Measurements from ENCODE around the gene CASZ1.
A peak's percentile ranks its signal among the peaks of the same experiment; 100 is the strongest.

The CASZ1 gene

DNA sequence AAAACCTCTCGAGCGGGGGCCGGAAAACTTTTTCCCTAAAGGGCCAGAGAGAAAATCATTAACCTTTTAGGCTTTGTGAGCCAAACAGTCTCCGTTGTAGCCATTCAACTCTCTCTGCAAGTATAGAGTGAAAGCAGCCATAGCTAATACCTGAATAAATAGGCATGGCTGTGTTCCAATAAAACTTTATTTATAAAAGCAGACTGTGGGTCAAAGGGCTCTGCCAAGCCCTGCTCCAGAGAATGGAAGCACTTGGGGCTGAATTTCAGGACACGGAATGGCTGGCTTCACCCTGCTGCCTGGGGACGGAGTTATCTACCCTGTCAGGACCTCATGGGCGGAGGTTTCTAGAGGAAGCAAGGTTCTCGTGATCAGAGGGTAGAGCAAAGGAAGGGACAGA lies 92.7 kb downstream of the CASZ1 start:
- DNase-seq: no peak

DNA sequence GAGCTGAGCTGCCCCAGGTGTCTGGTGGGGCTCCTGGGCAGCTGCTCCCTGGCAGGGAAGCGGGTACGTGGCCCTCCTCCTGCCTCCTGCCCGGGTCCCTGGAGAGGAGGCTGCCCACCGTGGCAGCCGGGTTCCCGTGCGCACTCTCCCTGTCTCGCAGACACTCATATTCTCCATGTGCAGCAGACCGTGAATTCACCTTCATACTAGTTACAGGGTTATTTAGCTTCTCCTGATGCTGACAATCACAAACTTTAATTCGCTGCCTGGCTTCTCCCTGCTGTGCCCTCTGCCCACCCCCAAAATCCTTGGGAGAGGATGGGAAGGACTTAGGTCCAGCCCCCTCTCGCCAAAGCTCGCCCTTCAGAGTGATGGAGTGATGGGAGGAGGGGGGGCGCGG lies 95.3 kb downstream of the CASZ1 start:
- DNase-seq: no peak

DNA sequence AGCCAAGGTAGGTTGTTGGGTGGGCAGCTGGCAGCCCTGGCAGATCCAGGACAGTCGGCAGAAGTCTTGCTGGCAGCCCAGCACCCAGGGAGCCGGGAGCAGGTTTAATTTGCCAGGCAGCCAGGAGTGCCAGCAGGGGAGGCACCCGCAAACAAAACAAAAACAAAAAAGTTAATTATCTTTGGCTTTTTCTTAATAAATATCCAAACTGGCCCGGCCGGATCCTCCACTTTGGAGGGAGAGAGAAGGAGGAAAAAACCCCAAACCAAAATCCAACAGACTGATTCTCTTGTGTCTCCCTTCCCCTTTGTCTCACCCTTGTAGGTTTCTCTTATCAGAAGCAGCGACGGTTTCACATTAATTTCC lies 97.0 kb downstream of the CASZ1 start:
- no peak for DNase-seq

DNA sequence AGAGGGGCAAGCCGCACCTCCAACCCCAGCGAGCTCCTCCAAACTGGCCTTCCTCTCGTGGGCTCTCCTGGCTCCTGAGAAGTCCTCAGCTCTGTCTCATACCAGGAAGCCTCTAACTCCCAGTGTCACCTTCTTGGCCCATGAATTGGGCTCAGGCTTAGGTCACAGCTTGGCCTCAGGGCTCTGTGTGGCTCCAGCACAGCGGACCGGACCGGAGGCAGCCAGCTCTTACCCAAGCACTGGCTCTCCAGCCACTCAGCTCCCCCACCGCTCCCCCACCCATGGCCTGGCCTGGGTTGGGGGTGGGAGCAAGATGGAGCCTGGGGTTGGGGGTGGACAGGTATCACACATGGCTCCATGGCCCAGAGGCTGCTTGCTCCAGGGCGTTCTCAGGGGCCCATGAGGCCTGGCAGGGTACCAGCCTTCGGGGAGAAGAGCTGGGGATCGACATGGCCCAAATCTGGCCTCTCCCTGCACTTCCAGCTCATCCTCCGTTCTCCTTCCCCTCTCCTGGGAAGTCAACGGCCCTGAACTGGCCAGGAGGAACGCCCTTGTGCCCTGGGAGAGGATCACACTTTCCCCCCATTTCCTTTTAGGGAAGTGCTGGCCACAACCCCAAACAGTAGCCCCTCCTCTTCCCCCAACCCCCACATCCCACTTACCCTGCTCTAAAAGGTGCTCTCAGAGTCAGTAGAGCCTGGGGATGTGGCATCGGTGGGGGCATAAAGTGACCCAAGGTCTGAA lies 97.5 kb downstream of the CASZ1 start:
- no peak for DNase-seq

DNA sequence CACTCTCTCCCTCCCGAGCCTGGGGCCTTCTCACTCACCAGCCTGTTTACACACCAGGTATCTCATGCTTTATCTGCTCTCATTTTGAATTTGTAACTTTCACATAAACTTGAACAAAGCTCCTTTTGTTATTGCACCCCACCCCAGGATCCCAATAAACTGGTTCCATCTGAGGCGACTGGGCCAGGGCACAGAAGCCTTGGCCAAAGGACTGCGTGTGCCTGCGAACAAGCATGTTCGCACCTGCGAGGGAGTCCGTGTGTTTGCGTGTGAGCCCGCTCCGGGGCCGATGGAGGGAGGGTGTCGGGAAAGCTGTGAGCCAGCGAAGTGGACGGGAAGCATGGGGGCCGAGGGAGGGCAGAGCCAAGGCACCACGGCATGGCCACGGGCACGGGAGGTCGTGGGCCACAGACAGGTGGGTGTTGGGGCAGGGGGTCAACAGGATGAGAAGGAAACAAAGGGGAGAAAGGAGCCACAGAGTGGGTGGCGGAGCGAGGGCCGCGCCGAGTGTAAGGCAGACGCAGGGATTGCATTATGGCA lies 98.8 kb downstream of the CASZ1 start:
- DNase-seq: no peak

DNA sequence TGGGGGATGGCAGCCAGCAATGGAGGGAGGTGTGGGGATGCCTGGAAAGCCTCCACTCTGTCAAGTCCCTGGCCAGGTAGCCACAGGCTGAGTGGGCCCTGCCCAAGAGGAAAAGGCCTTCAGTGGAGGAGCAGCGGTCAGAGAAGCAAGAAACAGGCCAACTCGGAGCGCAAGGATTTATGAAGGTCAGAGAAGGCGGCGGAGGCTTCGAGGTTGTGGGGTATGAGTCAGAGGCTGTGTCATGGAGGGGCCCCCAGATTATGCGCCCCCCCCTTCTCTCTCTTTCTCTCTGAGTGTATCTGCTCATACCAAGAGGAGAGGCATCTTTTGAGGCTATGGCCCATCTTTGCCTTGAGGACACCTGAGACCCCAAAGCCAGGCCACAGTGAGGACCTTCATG lies 99.5 kb downstream of the CASZ1 start:
- no peak for DNase-seq

DNA sequence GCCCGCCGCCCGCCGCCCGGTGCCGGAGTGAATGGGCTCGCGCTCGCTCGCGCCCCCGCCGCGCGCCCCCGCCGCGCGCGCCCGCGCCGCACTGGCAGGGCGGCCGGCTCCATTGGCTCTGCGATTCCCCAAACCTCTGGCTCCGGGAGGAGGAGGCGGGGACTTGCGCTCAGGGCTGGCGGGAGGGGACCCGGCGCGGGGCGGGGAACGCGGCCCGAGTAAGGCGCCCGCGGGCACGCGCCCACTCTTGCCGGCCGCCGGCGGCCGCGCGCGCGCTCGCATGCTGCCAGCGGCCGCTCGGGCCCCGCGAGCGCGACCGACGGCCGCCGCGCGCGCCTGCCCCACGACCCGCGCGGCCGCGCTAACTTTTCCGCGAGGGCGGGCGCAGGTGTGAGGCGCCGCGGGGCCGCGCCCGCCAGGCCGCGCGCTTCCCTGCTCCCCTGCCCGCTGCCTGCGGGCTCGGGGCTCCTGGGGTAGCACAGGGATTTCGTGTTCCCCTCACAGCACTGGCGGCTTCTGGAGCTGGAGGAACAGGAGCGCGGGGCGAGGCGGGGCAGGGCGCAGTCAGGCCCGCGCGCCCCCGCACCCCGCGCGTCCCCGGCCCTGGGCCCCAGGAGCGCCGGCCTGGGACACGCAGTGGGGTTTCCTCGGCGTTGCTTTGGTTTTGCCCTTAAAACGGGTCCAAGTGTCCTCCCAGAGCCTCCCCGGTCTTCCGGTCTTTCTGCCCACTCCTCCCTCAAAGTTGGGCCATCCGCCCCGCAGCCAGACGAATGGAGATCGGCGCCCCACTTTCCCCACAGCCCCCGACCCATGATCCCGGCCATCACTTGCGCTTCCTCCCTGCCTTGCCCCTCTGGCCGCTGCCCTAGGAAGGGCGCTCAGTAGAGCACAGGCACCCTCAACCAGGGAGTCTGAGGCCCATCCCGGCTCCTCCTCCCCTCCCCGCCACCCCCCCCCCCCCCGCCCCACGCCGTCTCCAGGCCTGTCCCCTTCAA lies 101.5 kb downstream of the CASZ1 start:
- DNase-seq: peak; percentile 80 to 92

DNA sequence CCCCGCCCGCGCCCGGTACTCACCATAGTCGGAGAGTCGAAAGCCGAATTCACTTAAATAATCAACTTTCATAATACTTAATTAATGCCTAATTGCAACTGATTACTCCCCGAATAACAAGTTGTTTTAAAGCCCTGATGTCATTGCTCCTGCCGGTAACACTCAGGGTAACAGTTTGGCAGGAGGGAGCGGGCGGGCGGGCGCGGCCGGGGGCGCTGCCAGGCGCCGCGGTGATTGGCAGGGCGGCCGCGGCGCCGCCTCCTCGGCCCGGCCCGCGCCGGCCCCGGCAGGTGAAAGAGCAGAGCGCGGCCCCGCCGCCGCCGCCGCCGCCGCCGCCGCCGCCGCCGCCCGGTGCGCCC lies 102.2 kb downstream of the CASZ1 start:
- DNase-seq: peak in 1 of 2 experiments; percentile 68

DNA sequence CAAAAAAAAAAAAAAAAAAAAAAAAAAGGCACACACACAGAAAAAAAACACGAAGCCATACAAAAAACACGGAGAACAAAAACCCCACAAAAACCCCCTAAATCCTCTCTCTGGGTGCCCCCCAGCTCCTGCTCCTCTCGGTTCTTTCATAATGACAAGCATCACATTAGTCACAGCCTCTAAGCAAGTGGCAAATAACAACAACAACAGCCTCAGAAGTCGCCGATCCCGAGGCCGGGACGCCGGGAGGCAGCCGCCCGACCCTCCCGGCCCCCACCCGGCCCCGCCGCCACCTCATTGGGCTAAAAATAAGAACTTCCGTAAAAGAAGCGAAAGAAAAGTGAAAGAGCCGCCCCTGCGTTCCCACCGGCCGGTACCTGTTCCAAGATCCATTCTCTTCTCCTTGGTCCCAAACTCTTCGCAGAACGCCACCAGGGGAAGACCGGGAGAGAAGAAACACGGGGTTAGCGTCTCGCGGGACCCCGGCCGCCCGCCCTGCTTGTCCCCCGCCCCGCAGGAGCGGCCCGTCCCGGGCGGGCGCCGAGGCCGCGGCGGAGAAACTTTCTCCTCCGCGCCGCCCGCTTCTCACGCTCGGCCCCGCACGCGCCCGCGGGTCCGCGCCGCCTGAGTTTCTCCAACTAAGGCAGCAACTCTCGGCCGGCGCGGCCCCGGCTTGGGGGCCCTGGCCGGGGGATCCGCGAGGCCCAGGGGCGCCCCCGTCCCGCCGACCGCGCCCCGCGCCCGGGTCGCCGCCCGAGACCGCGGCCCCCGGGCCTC lies 102.8 kb downstream of the CASZ1 start:
- peak in 1 of 2 experiments; percentile 35 for DNase-seq

DNA sequence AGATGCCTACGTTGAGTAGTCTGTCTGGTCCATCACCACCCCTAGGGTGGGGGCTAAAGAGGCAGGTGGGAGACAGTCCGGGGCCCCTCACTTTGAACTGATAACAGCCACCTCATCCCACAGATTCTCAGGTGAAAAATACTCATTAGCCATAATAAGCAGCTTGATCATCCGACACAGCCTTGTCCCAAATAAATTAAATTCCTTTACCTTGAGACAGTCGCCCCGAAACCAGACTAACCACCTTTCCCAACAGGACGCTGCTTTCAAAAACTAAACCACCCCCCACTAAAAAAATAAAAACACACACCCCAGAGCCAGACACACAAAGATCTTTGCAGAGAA lies 103.3 kb downstream of the CASZ1 start:
- no peak for DNase-seq

DNA sequence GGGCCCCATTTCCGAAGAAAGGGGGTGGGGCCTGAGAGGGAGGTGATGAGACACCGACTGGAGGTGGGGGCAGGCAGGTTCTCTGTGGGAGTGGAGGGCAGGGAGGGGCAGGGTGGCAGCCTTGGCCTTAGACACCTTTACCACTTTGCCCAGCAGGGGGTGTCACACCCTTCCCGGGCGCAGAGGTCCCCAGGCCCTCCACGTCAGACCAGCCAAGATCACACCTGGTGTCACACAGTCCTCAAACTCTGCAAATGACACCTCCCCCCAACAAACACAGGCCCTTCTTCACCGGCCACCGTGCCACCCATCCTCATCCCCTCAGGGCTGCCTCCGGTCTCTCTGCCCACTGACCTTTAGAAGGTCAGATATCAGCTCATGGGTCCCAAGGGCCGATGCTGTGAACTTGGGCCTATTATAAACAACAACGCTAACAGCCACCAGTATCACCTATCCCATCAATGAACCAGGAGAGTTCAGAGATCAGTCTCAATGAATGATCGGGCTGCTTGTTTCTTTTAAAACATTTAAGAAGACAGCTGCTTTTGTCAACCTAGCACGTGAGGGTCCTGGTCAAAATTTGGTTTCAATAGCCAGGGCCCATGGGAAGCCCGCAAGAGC lies 103.9 kb downstream of the CASZ1 start:
- no peak for DNase-seq

DNA sequence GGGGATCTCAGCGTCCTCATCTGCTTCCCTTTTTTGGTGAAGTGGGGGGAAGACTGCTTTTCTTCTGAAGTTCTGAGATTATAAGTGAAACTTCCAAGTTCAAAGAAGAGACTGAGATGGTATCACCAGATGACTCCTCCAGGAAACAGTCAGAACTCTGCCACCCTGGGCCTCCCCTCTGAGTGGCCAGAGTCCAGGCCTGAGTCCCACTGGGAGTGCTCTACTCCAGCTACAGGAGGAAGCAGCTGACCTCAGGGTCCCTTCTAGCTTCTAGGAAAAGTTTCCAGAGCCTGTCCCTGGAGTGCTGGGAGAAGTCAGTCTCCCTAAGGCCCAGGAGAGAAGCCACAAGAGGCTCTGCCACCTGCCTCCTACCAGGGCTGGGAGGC lies 104.7 kb downstream of the CASZ1 start:
- no peak for DNase-seq

DNA sequence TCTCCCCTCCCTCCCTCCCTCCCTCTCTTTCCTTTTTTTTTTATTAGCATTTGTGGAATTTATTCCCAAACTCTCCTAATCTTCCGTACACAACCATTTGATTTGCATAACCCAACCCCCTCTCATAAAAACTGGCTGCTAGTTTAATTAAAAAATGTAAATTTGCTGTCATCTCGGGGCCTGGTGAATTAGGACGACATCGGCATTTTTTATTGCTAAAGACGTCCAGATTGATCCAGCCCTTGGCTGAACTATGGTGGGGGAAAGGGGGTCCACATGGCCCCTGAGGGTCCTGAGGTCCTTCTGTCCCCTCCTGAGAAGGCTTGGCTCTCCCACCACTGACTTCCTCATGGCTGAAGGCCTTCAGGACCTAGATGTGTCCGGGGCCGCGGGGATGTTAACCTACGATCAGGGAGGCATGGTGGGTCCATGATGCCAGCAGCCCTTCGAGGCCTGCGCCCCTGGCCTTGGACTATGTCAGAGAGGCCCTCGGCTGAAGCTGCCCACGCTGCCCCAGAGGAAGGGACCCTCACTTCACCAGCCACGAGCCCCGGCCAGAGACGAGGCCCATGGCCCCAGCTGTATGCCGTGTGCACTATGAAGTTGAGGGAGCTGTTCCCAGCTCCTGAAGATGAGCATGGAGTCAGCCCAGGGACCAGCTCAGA lies 105.2 kb downstream of the CASZ1 start:
- no peak for DNase-seq

DNA sequence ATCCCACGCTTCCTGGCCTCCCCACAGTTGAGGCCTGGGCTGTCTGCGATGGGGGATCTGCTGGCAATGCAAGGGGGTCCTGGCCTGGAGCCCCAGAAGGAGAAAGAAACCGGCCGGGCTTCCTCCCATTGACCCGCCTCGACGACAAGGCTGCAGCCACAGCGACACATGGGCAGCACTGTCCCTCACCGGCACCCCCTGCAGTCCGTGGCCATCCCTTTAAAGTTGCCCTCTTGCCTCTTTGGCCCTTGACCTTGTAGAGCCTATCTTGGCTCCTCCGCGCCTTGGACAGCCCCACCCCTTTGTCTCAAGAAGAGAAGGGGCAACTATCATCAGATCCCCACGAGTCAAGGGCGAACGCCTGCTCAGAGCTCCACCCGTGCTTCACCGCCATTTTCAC lies 106.0 kb downstream of the CASZ1 start:
- no peak for DNase-seq

DNA sequence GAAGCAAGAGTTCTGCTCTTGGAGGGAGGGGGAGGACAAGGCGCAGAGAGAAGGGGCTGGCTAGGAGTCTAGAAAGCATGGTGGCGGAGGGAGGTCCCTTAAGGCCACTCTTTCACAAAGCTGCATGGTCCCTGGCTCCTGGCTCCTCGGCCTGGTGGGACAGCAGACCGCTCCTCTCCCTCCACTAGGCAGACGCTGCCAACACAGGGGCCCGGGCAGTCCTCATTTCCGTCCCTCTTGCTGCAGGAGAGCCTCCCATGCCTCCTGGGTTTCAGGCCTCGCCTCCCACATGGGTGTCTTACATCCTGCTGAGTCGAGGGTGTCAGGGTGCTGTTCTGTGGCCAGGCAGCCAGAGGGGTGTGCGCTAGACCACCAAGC lies 108.0 kb downstream of the CASZ1 start:
- DNase-seq: no peak

DNA sequence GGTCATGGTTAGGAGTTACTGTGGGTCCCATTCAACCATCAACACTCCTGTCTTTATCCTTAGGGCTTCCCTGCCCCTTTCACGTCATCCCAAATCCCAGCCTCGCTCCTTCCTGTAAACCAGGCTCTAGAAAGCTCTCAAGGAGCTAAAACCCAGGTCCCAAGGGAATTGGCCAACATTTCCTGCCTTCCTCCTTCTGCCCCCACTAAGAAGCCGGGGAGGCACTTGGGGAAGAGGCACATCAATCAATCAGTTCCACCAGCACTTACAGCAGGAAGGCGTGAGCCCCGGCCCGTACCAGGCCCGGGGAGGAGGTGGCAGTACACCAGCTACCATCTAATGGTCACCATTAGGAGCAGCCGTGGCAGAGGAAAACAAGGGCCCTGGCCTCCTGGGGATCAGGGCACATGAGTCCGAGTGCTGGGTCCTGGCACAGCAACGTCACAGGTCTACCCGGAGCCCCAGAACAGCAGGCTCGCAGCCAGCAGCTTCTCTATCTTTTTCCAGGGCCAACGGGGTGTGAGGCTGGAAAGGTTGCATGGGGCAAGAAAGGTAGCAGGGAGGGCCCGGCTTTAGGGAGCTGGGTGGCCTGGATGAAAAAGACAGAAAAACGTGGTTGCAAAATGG lies 108.6 kb downstream of the CASZ1 start:
- no peak for DNase-seq

DNA sequence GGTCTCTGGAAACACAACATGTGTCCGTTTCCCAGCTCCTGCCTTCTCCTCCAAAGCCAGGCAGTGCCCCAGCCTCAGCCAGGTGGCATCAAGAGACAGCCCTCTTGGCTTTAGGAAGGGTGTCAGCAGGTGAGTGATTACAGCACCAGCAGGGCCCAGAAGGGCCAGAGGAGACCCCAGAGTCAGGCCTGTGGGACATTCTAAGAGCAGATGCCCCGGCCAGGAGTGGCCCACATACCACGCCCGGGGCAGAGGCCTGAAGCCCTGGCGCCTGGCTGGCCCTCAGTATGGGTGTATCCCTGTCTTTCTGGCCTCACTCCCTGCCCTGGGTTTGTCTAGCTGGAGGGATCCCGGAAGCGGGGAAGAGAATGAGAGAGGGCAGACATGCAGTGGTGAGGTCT lies 109.2 kb downstream of the CASZ1 start:
- no peak for DNase-seq

DNA sequence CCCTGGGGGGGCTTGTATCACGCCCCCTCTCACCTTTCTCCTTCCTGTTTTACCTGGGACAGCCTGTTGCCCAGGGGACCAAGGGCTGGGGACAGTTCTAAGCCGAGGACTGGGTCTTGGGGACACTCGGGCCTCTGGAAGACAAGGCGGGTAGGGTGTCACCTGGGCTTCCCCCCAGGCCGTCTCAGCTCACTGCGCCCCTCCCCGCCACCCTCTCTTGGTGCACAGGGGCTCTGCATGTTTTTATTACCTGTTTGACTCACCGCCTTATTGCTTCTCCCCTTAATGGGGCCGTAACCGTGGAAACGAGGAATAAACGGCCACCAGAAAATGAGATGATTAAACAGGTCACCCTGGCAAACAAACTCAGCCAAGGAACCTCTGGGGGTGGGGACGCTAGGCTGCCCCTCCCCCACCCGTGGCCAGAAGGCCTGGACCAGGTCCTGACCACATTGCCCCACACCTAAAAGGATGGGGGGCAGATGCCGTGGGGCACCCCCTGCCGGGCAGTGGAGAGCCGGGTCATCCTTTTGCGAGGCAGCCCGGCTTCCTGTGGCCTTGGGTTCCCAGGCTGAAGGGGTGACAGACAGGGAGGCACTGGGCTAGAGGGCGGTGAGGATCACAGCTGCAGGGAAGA lies 109.9 kb downstream of the CASZ1 start:
- DNase-seq: no peak

DNA sequence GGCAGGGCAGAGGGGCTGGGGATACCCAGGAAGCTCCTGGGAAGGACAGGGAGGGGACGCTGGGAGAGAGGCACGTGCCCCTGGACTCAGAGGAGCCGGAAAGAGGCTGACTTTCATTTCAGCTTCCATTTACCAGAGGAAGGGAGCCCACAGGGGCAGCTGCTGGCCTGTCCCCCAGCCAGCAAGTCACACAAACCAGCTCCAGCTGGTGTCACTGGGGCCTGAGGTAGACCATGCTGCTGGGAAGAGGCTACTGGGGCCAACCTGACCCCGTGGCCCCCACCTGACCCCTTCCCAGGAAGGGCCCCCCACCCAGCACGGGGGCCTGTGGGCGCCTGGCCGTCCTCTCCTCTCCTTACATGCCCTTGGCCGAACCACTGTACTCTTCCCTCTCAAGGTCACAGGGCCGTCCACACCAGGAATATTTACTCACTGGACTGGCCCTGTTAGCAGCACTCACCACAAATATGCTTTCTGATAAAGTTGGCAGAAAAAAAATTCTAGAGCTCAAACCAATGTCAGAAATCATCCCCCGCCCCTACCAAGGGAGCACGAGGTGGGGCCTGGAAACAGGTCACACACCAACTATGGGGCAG lies 110.5 kb downstream of the CASZ1 start:
- no peak for DNase-seq

DNA sequence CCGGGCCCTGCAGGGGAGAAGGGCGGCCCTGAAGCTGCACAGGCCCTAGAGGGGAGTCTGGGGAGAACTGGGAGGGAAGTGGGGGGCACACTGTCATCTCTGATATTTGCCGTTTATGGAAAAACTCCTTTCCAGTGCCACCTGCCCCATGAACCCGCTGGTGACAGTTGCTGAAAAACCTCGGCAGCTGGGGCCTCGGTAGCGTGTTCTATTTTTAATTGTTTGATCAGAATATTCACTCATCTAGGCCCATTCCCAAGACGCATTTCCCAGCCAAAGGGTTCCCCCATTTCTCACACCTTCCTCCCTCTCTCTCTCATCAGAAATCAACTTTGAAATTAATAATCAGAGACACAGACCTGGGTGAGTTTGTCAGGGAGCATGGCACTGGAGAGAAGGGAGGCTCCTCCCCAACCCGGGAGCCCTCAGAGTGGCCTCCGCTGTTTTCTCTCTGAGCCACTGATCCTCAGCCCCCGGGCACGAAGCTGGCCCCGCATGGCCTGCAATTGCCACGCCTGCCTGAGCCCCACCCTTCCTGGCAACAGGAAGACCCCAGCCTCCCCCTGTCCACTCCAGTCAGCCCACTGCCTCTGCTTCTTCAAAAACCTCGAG lies 111.1 kb downstream of the CASZ1 start:
- DNase-seq: no peak
